Activated naive CD4-positive, alpha-beta T cell treated with anti-CD3 and anti-CD28 coated beads, Interleukin-2, amount 10 ng/mL, durations not matched to agents 7 days and 5 days (primary cell): ENCODE measurements around the gene RAP1GDS1.
"Not testable (repeated sequence)": the region's sequence is repeated elsewhere in the genome, so short reads cannot be mapped to it uniquely, and the experiment has no call there.

Experiments used
- CTCF ChIA-PET: fragments of 350-600 bp; sonication (Branson Sonifier 250); formaldehyde crosslinking; loops from one replicate; lab custom pipeline; 2021; ENCODE audit warnings: antibody characterized with exemption; lab: Charles Lee
- DNase-seq: peaks from one replicate; pipeline ENCODE4 v3.0.0-alpha.2; 2020
- H3K27ac Mint-ChIP-seq: one replicate; pipeline ENCODE4 v1.8.0; 2021; ENCODE audit warnings: mild to moderate bottlenecking, moderate library complexity, mixed read lengths
- H3K27me3 Mint-ChIP-seq: one replicate; pipeline ENCODE4 v1.8.0; 2021; ENCODE audit warnings: mild to moderate bottlenecking, mixed read lengths
- H3K36me3 Mint-ChIP-seq: one replicate; pipeline ENCODE4 v1.8.0; 2021; ENCODE audit warnings: mixed read lengths
- H3K4me1 Mint-ChIP-seq: one replicate; pipeline ENCODE4 v1.8.0; 2021; ENCODE audit warnings: mixed read lengths
- H3K4me3 Mint-ChIP-seq: one replicate; pipeline ENCODE4 v1.8.0; 2021; ENCODE audit warnings: mild to moderate bottlenecking, moderate library complexity, mixed read lengths
- H3K9me3 Mint-ChIP-seq: one replicate; pipeline ENCODE4 v1.8.0; 2021; ENCODE audit warnings: mixed read lengths

Gene RAP1GDS1

DNA sequence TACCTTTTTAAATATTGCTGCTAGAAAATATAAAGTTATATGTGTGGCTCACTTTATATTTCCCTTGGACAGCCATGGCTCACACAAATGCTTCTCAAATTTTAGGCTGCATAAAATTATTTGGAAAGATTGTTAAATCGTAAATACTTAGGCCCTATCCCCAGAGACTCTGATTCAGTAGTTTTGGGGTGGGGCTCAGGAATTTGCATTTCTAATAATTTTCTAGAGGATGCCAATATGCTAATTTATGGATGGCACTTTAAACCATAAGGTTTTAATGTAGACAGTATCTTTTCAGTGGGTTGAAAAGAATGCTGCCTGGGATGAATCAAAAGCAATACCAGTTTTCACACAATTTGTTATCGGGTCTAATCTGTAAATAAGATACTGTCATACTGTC lies 49.7 kb downstream of the RAP1GDS1 start:
- CTCF ChIA-PET = no interaction called here
- H3K27me3 Mint-ChIP-seq = no peaks in the 10 kb centered on the region
- H3K4me3 Mint-ChIP-seq = no peak overlapping the region
- no peaks in the 10 kb centered on the region for H3K9me3 Mint-ChIP-seq
- peaks cover 2% of the 10 kb centered on the region for H3K36me3 Mint-ChIP-seq
- no peaks in the 10 kb centered on the region for H3K4me1 Mint-ChIP-seq
- DNase-seq = no peak
- H3K27ac Mint-ChIP-seq = no peak overlapping the region

DNA sequence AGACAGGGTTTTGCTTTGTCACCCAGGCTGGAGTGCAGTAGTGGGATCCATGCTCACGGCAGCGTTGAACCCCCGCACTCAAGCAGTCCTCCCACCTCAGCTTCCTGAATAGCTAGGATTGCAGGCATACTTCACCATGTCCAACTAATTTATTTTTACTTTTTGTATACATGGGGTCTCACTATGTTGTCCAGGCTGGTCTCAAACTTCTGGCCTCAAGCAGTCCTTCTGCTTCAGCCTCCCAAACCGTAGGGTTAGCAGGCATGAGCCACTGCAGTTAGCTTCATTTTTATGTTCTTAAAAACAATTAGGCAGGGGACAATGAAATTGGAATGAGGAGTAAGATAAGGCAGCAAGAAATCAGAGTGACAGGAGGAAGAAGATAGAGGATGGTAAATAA lies 50.5 kb downstream of the RAP1GDS1 start:
- Mint-ChIP-seq H3K4me3 (no peak overlapping the region), H3K9me3 (no peaks in the 10 kb centered on the region), H3K4me1 (no peaks in the 10 kb centered on the region), H3K27ac (no peak overlapping the region), H3K36me3 (peaks cover 2% of the 10 kb centered on the region), H3K27me3 (no peaks in the 10 kb centered on the region)
- CTCF ChIA-PET = no interaction called here
- no peak for DNase-seq

DNA sequence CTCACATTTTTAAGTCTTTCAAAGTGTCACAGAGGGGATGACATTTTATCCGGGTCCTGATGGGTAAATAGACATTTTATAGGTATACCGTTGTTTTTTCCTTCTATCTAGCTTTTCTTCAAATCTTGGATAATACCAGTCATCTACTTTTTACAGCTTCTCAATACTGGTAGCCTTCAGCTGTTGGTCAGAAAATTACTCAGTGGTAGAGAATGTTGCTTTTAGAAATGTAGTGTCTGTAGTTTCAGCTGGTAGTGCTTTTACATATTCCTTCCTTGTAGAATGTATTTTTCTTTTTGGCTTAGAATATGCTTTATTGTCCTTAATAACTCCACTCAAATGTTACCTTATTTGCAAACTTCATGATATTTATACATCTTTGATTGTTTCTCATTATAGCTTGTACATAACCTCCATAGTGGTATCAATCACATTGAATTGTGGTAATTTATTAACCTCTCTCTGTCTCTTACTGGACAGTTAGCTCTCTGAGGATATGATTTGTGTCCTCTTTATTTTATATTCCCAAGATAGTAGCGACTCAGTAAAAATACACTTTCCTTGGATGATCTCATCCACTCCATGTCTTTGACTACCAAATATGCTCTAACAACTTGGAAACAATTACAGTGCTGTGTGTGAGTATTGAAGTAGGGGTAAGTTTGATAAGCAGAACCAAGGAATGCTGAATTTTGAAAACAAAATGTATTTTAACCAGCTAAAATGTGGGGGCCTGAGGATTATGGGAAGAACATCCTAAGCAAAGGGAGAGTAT lies 53.8 kb downstream of the RAP1GDS1 start:
- Mint-ChIP-seq H3K36me3 (peaks cover 18% of the 10 kb centered on the region), H3K27ac (no peak overlapping the region), H3K4me1 (no peaks in the 10 kb centered on the region), H3K4me3 (no peak overlapping the region), H3K27me3 (no peaks in the 10 kb centered on the region), H3K9me3 (peaks cover 6% of the 10 kb centered on the region)
- DNase-seq = no peak
- CTCF ChIA-PET = no interaction called here

DNA sequence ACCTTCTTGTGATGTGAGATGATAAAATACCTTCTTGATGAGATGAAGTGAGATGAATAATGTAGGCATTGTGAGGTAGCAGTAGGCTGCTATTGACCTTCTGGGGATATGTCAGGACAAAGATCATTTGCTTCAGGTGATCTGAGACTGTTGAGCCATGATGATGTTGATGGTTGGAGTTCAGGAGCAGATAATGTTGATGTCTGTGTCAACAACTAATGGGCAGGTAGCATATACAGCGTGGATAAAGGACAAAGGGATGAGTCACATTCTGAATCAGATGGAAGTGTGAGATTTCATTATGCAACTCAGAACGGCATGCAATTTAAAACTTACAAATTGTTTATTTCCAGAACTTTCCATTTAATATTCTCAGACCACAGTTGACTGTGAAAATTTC lies 57.3 kb downstream of the RAP1GDS1 start:
- Mint-ChIP-seq H3K36me3 (peaks cover 21% of the 10 kb centered on the region), H3K4me1 (no peaks in the 10 kb centered on the region), H3K27ac (no peak overlapping the region), H3K4me3 (no peak overlapping the region), H3K27me3 (no peaks in the 10 kb centered on the region), H3K9me3 (peaks cover 9% of the 10 kb centered on the region)
- DNase-seq = no peak
- CTCF ChIA-PET = no interaction called here

DNA sequence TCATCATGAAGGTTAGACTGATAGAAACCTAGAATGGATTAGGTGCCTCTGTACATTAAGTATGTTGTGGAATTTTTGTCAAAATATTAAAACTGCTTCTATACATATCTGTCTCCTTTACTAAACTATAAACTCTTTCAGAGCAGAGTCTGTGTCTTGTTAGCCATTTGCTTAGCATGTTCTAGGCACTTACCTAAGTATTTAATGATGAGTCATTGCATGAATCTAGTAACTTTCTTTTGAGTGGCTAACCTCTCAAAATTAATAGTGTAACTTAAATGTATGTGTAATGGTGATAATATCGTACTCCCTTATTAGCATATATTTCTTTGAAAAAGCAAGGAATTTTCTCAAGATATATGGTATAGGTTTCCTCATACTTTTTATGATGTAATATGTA lies 57.8 kb downstream of the RAP1GDS1 start:
- CTCF ChIA-PET = no interaction called here
- H3K4me3 Mint-ChIP-seq = no peak overlapping the region
- no peaks in the 10 kb centered on the region for H3K27me3 Mint-ChIP-seq
- DNase-seq = no peak
- peaks cover 9% of the 10 kb centered on the region for H3K9me3 Mint-ChIP-seq
- H3K36me3 Mint-ChIP-seq = peaks cover 19% of the 10 kb centered on the region
- H3K4me1 Mint-ChIP-seq = no peaks in the 10 kb centered on the region
- no peak overlapping the region for H3K27ac Mint-ChIP-seq

DNA sequence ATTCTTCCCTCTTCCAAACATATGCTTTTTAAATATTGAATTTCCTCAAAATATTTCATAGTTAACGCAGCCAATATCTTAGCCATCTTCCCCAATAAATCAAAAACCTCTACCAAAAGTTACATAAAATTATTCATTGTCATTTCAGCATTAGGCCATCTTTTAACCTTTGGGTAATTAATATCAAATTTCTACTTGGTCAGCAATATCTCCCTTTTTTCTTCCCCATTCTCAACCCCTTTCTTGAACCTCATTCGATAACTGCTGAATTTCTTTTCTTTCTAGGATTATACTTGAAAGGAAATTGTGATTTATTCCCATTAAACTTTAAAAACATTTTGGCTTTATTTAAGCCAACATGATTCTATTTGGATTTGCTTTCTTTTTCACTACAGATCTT lies 65.0 kb downstream of the RAP1GDS1 start:
- Mint-ChIP-seq H3K27me3 (no peaks in the 10 kb centered on the region), H3K4me3 (no peak overlapping the region), H3K36me3 (peaks cover 18% of the 10 kb centered on the region), H3K9me3 (peaks cover 18% of the 10 kb centered on the region), H3K4me1 (no peaks in the 10 kb centered on the region), H3K27ac (no peak overlapping the region)
- CTCF ChIA-PET = no interaction called here
- DNase-seq = no peak

DNA sequence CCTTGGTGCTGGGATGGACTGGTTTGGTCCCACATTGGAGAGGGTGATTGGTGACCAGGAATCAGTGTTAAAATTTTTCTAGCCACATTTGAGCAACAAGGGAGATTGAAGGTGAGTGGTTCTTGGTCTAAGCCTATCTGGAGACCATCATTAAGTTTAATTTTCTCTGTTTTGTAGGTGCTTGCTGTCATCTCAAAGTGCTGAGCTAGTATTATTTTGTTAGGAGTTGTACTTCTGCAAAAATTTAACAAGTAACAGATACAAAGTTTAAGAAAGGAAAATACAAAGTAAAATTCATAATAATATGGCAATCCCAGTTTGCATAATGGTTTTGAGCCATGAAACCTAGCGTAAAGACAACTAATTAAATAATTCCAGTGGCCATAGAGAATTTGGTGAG lies 66.5 kb downstream of the RAP1GDS1 start:
- DNase-seq = no peak
- Mint-ChIP-seq H3K27me3 (no peaks in the 10 kb centered on the region), H3K36me3 (peaks cover 23% of the 10 kb centered on the region), H3K4me3 (no peak overlapping the region), H3K27ac (no peak overlapping the region), H3K4me1 (no peaks in the 10 kb centered on the region), H3K9me3 (peaks cover 25% of the 10 kb centered on the region)
- CTCF ChIA-PET = no interaction called here

DNA sequence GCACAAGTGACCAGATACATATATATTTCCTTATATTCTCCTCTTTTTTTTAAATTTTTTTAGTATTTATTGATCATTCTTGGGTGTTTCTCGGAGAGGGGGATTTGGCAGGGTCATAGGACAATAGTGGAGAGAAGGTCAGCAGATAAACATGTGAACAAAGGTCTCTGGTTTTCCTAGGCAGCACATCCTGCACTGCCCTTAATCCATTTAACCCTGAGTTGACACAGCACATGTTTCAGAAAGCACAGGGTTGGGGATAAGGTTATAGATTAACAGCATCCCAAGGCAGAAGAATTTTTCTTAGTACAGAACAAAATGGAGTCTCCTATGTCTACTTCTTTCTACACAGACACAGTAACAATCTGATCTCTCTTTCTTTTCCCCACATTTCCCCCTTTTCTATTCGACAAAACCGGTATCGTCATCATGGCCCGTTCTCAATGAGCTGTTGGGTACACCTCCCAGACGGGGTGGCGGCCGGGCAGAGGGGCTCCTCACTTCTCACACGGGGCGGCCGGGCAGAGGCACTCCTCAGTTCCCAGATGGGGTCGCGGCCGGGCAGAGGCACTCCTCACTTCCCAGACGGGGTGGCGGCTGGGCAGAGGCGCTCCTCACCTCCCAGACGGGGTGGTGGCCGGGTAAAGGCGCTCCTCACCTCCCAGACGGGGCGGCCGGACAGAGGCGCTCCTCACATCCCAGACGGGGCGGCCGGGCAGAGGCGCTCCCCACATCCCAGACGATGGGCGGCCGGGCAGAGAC lies 68.9 kb downstream of the RAP1GDS1 start:
- DNase-seq, CTCF ChIA-PET, H3K27ac Mint-ChIP-seq, H3K4me3 Mint-ChIP-seq, H3K4me1 Mint-ChIP-seq, H3K27me3 Mint-ChIP-seq: not testable (repeated sequence)
- peaks cover 27% of the 10 kb centered on the region for H3K36me3 Mint-ChIP-seq
- H3K9me3 Mint-ChIP-seq = peaks cover 28% of the 10 kb centered on the region

DNA sequence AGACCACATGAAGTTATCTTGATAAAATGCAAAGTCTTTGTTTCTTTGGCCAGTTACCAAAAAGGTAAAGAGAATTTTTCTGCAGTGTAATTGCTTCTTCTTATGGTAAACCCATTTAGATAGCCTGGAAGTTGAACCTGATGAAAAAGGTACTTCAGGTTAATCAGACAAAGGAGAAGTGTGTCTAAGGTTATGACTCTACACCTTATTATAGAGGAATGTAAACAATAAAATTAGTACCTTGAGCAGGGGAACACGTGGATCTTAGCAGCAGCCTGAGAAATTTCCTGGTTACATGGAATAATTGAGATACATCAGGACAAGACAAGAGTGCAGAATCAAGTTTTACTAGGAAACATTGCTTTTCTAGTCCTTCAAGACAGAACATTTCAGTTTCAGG lies 70.8 kb downstream of the RAP1GDS1 start:
- Mint-ChIP-seq H3K27me3 (no peaks in the 10 kb centered on the region), H3K4me1 (peaks cover 4% of the 10 kb centered on the region), H3K36me3 (peaks cover 32% of the 10 kb centered on the region), H3K4me3 (no peak overlapping the region), H3K9me3 (peaks cover 26% of the 10 kb centered on the region), H3K27ac (no peak overlapping the region)
- no peak for DNase-seq
- CTCF ChIA-PET = no interaction called here

DNA sequence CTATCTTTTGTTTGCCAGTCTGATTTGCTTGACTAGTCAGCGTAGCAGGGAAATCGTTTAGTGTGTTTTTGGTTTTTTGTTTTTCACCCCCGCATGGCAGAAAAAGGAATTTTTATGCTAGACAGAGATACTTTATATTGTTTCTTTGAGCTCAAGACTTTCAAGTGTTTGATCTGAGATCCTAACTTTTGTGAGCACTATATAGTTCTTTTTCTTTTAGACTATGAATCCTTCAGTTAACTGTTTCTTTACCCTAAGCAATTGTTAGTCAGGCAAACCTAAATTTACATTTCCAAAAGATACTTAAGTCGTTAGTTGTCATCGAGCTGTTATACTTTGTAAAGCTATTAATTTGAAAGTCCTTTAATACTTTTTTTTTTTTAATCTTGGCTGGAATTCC lies 73.3 kb downstream of the RAP1GDS1 start:
- Mint-ChIP-seq H3K9me3 (peaks cover 21% of the 10 kb centered on the region), H3K4me1 (peaks cover 4% of the 10 kb centered on the region), H3K27ac (no peak overlapping the region), H3K36me3 (peaks cover 22% of the 10 kb centered on the region), H3K27me3 (no peaks in the 10 kb centered on the region), H3K4me3 (no peak overlapping the region)
- DNase-seq = no peak
- CTCF ChIA-PET = interaction anchor here (0.7 kb wide), 1 partner anchor 474 kb away, joined by 3 read pairs; no protein-coding TSS in a partner anchor

DNA sequence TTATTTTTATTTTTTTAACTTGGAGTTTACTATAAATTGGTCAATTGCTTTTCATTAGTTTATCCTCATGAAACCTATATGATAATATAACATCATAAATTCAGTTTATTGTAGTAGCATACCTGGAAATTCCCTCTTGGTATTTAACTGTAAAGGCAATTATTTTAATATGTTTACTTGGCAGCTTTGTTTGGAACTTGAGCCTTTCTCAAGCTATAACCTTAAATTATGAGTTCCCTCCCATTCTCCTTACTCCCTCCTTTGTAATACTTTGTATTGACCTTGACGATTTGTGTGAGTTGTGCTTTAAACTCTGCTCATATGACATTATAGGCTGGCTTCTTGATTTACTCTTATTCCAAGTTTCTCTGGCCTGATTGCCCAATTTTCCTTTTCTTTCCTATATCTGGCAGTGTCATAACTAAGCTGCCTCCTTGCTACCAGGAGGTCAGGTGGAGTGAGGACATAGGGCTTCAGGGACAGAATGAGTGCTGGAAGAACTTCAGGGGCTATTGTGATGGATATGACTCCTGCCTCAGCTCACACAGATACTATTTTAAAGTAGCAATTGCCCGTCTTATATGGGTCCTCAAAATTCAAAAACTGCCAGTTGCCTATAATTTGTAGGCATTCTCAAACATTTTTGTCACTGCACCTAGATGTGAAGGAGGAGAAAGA lies 77.7 kb downstream of the RAP1GDS1 start:
- CTCF ChIA-PET = no interaction called here
- H3K4me1 Mint-ChIP-seq = peaks cover 4% of the 10 kb centered on the region
- no peaks in the 10 kb centered on the region for H3K9me3 Mint-ChIP-seq
- no peak for DNase-seq
- H3K27me3 Mint-ChIP-seq = no peaks in the 10 kb centered on the region
- peaks cover 17% of the 10 kb centered on the region for H3K36me3 Mint-ChIP-seq
- H3K4me3 Mint-ChIP-seq = no peak overlapping the region
- no peak overlapping the region for H3K27ac Mint-ChIP-seq

DNA sequence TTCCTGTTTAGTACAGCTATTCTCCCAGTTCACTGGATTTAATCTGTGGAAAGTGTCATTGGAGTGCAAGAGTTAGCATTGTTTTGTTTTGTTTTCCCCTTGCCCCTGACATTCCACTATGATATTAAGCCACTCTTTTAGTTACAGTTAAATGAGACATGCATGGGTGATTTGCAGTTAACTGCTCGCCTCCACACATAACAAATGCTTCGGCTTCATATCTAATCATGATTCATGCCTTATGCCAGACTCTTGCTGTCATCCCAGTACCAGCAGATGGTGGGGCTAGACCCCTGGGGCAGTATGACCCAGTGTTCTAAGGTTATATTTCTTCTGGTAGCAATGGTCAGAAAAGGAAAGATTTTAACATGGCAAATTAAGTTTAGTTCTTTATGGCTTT lies 80.1 kb downstream of the RAP1GDS1 start:
- H3K4me1 Mint-ChIP-seq = peaks cover 4% of the 10 kb centered on the region
- H3K9me3 Mint-ChIP-seq = no peaks in the 10 kb centered on the region
- CTCF ChIA-PET = no interaction called here
- no peak overlapping the region for H3K4me3 Mint-ChIP-seq
- peaks cover 23% of the 10 kb centered on the region for H3K36me3 Mint-ChIP-seq
- no peaks in the 10 kb centered on the region for H3K27me3 Mint-ChIP-seq
- H3K27ac Mint-ChIP-seq = no peak overlapping the region
- no peak for DNase-seq

DNA sequence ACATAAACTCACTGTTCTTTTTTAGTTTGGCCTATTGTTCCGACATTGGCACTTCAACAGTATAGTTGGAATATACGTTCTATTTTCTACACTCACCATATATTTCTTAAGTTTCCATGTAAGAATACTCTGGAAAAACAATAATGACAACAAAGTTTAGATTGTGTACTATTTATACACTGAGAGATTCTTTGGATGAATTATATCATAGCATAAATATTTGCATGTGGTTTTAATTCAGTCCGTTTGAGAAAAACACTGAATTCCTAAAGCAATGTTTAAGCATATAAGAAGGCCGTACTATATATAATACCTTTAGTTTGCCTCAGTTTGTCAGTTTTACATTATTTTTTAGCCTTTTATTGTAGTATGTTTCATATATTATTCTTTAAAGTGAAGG lies 82.4 kb downstream of the RAP1GDS1 start:
- Mint-ChIP-seq H3K9me3 (peaks cover 6% of the 10 kb centered on the region), H3K4me3 (no peak overlapping the region), H3K27me3 (no peaks in the 10 kb centered on the region), H3K27ac (no peak overlapping the region), H3K36me3 (peaks cover 33% of the 10 kb centered on the region), H3K4me1 (no peaks in the 10 kb centered on the region)
- no peak for DNase-seq
- CTCF ChIA-PET = no interaction called here

DNA sequence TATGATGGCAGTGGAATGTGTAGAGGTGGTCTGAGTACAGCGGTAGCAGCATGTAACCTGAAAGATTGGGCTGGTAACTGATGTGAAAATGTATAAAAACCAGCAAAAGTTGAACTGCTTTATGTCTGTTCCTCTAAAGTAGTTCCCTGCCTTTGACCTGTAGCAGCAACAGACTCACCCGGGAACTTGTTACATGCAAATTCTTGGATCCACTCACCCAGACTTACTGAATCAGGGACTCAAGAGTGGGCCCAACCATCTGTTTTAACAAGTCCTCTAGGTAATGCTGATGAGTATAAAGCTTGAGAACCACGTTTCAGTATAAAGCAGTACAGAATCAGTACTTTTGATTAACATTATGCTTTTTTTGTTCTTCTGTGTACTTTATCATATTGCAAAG lies 84.7 kb downstream of the RAP1GDS1 start:
- peaks cover 11% of the 10 kb centered on the region for H3K9me3 Mint-ChIP-seq

More for the DNA sequence above, 84.7 kb downstream of the RAP1GDS1 start:
- H3K36me3 Mint-ChIP-seq = peaks cover 41% of the 10 kb centered on the region
- no peaks in the 10 kb centered on the region for H3K4me1 Mint-ChIP-seq
- H3K27ac Mint-ChIP-seq = no peak overlapping the region
- no peak overlapping the region for H3K4me3 Mint-ChIP-seq
- CTCF ChIA-PET = interaction anchor here (0.8 kb wide), 1 partner anchor 9 kb away, joined by 3 read pairs; no protein-coding TSS in a partner anchor
- no peak for DNase-seq
- H3K27me3 Mint-ChIP-seq = no peaks in the 10 kb centered on the region
